Right ventricle myocardium superior (tissue), 1 donor: Measurements from ENCODE around the gene DDX1. TPM values are rescaled to one million over a fixed set of nuclear protein-coding genes. Genes with fewer than 3 reads are reported as not detected.

Experiments used
- ATAC-seq: fragments of 200-7000 bp; cut with Tn5 transposase; one replicate; pipeline ENCODE4 v1.9.1; 2020; ENCODE audit warnings: mild to moderate bottlenecking; ENCODE audit not compliant: poor library complexity
- DNase-seq: peaks from one replicate; pipeline ENCODE4 v3.0.0-alpha.2; 2020
- intact Hi-C: fragments of 100-400 bp; cut with DNase I; formaldehyde crosslinking; loops from one replicate; pipeline ENCODE4 v1.11.2; 2022
- total RNA-seq: library from RNA; stranded (reverse); fragmentation: NEBNext Ultra II Directional; extraction: Animal tissue kit (Norgen Biotek cat#: 25700); gene quantifications from one replicate; pipeline ENCODE4 v1.2.1, GENCODE V29; 2021
- donor health status: DM: no; HTN: yes; CAD: no; lungs with severe emphysema.

The DDX1 gene
- total RNA-seq, 1 donor from 2014 or later: 155 TPM

DNA sequence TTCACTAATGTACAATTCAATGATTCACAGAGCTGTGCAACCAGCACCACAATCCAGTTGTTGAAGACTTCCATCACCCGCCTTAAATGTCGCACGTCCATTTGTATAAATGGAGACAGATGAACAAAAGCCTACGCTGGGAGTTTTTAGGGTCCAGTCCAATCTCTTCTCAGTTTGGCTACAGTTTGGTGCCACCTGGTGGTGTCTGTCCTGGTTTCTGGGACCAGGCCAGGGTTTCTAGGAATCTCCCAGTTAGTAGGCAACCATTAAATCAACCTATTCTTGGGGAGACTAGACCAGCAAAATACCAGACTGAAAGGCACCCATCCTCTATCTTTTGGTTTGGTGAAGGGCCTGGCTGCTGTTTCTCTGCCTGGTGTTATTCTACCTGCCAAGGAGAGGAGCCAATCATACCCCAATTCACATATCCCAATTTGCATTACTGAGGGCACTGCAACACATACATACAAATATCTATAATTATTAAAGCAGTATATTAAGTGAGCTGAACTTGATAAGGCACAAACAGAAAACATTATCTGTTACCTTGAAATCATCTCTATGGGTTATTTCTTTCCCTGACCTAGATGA, 3.2 kb upstream of the DDX1 start:
- ATAC-seq (no peak), DNase-seq (no peak)
- intact Hi-C loops: no loop called here

DNA sequence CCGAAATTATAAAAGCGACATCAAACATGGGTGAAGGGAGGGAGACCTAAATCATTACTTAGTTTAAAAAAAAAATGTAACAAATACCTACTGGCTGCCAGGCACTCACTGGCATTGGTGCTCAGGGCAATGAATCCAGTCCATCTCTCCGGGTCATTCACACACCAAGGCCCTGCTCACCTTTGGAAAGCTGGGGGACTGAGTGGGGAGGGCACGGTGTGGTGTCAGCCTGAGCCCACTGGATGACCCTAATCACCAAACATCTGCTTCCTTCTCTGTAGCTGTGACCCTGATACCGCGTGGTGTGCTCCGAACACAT, 336 bp upstream of the DDX1 start:
- ATAC-seq: no peak
- intact Hi-C loops: no loop called here
- DNase-seq: no peak

DNA sequence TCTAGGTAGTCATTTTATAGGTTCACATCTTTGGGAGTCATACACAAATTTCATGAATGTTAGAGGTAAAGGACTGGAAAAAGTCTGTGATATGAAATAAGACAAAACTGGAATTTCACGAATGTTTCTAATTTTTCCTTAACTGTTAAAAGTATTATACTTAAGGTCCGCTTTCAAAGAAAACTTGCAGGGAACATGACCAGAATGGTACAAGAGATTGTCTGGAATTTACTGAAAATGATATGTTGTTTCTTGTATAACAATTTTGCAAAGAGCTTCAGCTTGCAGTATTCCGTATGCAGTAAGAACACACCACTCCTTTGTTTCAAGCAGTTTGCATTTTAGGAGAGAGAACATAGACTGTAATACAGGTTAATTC, 1.6 kb downstream of the DDX1 start:
- DNase-seq (no peak), ATAC-seq (no peak)
- intact Hi-C loops: no loop called here

DNA sequence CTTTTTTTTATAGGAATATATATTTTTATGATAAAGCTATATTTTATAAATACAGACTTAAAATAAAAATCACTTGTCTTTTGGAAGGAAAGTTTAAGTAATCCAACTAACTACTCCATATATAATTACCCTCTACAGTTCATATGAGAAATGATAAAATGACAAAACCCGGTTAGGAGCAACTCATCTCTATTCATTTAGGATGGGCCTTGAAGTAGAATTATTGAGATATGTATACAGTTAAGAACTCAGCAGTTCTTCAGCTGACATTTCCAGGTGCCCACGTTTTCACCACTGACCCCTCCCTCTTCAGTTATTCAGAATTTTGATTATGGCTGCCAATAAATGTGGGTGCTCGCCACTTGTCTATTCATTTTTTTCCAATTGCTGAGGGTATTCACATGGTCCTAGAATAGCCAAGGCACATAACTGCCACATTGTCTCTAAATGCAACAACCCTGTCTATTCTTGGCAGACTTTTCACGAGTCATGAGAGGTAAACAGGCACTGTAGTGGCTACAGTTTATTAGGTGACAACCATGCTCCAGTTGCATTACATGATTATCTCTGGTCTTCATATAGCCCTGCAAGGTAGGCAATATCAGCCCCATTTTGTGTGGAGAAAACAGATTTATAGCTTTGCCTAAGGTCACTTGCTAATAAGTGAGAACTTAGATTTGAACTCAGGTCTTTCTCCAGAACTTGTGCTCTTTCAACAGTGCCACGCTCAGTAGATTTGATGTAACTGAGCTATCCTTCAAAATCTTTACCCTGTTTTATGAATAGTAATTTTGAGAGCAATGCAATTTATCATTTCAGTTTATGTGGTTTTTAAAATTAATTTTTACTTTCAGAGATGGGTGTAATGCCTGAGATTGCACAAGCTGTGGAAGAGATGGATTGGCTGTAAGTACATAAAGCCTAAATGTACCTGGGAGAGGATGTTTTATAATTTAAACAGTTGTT, 2.9 kb downstream of the DDX1 start:
- DNase-seq: no peak
- peak; percentile 38 for ATAC-seq
- intact Hi-C loops: no loop called here

DNA sequence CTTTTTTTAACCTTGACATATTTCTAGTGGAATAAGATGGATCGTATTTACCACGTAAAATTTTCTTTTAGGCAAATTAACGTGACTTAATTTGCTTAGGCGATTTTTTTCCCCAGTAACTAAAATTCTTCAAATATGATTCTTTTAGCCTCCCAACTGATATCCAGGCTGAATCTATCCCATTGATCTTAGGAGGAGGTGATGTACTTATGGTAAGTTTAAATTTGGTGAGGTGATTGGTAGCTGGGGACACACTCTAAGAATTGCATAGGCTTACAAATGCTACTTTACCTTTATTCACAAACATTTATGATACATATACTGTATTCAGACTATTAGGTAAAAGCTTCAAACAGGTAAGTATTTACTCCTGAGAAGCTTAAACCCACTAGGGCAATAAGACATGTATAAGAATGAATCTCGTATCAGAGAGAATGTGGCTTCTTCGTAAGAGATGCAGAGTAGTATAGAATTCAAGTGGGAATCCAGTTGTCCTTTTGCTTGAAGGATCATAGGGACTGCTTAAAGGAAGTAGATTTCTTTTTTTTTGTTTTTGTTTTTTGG, 3.8 kb downstream of the DDX1 start:
- ATAC-seq (no peak), DNase-seq (no peak)
- intact Hi-C loops: no loop called here

DNA sequence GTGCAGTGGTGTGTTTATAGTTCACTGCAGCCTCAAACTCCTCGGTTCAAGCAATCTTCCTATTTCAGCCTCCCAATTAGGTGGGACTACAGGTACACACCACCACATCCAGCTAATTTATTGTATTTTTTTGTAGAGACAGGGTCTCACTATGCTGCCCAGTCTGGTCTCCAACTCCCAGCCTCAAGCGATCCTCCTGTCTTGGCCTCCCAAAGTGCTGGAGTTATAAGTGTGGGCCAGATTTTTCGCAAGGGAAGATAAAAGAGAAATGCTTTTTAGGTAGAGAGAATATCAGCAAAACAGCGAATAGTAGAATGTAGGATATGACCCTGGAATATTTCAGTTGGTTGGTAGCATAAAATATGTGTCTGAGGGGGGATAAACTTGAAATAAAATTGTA, 4.3 kb downstream of the DDX1 start:
- DNase-seq (no peak), ATAC-seq (no peak)
- intact Hi-C loops: no loop called here

DNA sequence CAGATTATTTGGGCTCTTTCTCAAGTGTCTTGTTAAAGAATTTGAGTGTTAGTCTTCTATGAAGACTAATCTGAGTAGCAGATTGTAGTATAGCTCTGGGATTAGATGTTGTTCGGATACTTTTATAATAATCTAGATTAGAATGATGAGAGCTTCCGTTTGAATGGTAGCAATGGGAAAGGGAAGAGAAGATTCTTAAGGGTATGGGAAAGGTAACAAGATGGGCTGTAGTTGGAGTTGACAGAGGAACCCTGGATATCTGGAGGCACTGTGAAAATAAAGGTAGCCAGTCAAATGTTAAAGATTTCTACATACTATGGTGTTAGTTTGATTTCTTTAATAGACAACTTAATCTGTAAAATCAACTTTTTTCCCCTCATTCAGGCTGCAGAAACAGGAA, 4.7 kb downstream of the DDX1 start:
- ATAC-seq: no peak
- no peak for DNase-seq
- intact Hi-C loops: no loop called here

DNA sequence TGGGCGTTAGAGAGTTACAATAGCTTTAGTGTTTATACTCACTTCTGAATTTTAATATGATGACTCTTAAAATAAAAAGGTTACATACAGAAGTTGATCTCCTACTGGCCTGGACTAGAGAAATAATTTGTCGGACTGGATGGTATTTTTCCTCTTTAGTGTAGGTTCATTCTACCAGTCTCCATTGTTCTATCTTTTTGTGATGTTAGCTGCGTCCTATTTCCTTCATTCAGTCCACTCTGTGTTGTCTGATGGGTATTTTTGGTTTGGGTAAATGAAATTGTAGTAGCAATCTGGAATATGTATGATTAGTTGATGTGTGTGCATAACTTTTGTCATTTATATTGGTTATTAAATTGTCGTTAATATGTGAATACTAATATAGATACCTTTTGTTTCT, 5.3 kb downstream of the DDX1 start:
- ATAC-seq: no peak
- intact Hi-C loops: no loop called here
- DNase-seq: no peak

DNA sequence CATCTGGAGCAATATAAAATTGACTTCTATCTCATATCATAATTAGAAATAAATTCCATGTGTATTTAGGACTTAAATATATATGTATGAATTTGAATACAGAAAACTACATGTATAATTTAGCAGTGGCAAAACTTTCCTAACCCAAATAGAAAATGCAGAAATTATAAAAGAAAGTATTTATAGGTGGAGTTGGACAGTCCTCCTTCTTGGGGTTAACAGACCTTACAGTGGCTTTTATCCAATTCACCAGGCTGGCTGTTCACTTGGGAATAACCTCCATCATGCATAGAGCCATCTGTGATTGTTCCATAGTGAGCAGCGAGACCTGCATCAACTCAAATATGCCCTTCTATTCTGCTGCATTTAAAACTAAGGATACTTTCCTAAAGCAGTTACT, 8.3 kb downstream of the DDX1 start:
- no peak for DNase-seq
- no peak for ATAC-seq
- intact Hi-C loops: loop anchor here (10.0 kb wide), 1 partner anchor 135 kb away; no protein-coding TSS in a partner anchor

DNA sequence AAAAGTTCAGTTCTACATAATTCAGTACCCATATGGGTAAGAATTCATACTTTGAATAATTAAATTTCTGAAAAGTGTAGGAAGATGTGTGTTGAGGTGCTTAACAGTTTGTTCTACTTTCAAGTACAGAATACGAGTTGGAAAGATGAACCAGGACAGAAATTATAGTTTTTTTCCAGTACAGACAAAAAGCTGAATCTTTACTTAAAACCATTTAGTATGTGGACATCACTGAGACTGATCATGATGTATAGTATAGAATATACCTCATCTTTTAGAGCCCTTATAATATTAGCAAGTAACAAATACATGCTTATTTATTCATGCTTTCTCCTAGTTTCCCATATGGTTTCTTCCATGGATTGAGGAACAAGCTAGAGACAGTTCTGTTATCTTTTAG, 10.0 kb downstream of the DDX1 start:
- ATAC-seq (no peak), DNase-seq (no peak)
- intact Hi-C loops: loop anchor here (10.0 kb wide), 1 partner anchor 137 kb away; no protein-coding TSS in a partner anchor

DNA sequence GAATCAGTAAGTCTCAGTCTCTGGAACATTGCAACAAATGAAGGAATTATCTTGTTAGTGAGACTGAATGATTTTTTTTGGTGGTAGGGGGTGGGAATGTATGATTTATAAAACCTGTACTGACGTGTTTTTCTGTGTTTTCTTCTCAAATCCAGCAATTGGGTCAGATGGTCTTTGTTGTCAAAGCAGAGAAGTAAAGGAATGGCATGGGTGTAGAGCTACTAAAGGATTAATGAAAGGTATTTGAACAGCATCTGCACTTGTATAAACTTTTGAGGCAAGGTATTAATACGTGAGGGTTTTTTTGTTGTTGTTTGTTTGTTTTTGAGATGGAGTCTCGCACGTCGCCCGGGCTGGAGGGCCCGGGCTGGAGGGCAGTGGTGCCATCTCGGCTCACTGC, 10.7 kb downstream of the DDX1 start:
- intact Hi-C loops: loop anchor here (10.0 kb wide), 1 partner anchor 138 kb away; no protein-coding TSS in a partner anchor
- ATAC-seq (no peak), DNase-seq (no peak)

DNA sequence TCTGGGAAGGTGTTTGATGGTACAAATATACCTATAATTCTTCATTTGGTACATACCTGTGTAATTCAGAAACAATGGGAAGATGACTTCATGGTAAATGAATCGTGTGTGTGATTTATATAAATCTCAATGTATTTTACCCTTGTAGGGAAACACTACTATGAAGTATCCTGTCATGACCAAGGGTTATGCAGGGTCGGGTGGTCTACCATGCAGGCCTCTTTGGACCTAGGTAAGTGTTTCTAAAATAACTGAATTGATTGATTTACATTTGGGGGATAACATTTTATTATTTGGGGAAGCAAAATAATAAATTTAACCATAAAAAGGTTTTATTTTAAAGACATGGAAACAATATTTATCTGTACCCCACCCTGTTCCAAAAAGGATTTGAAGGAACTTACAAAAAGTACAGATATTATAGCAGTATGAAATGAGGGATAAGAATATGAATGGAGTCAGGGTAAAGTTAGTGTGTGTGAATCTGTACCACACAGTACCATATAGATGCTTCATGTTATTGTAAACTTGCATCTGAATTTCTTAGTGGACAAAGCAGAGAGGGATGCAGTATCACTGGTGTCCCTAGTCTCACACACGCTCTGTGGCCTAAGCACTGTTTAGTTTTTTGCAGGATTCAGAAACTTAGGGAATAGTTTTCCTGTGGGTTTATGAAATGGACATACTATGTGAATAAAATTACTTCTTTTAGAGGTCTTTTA, 11.5 kb downstream of the DDX1 start:
- ATAC-seq: no peak
- intact Hi-C loops: loop anchor here (10.0 kb wide), 1 partner anchor 138 kb away; no protein-coding TSS in a partner anchor

DNA sequence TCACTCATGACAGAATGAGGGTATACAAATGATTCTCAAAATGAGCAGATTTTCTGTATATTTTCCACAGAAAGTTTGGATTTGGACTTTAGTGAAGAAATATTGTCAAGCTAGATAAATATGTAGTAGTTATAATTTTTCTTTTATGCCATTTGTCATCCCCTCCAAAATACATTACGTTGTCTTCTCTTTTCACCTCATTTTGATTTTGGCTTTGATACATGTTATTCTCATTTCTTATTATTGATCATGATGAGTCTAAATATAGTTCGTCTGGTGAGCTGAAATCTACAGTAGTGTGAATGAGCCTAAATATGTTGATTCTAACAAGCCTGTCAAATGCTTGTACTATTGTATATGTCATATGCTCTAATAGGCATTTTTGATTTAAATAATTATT, 12.3 kb downstream of the DDX1 start:
- intact Hi-C loops: loop anchor here (10.0 kb wide), 1 partner anchor 139 kb away; no protein-coding TSS in a partner anchor
- DNase-seq (no peak), ATAC-seq (no peak)

More for the DNA sequence above, 11.5 kb downstream of the DDX1 start:
- no peak for DNase-seq

DNA sequence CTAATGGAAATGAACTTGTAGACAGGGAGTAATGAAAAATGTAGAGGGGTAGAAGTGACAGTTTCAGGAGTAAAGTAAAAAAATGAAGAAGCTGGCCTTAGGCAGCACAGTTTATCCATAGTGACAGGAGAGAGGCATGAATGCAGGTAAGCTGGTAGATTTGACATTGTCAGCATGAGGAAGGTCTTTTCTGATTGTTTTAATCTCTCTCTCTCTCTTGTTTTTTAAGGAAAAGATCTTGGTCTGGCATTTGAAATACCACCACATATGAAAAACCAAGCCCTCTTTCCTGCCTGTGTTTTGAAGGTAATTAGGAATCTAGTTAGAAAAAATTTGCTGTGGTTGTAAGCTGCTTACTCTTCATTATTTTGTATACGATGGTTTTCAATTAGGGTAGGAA, 14.1 kb downstream of the DDX1 start:
- DNase-seq: no peak
- no peak for ATAC-seq
- intact Hi-C loops: loop anchor here (10.0 kb wide), 1 partner anchor 141 kb away; no protein-coding TSS in a partner anchor

DNA sequence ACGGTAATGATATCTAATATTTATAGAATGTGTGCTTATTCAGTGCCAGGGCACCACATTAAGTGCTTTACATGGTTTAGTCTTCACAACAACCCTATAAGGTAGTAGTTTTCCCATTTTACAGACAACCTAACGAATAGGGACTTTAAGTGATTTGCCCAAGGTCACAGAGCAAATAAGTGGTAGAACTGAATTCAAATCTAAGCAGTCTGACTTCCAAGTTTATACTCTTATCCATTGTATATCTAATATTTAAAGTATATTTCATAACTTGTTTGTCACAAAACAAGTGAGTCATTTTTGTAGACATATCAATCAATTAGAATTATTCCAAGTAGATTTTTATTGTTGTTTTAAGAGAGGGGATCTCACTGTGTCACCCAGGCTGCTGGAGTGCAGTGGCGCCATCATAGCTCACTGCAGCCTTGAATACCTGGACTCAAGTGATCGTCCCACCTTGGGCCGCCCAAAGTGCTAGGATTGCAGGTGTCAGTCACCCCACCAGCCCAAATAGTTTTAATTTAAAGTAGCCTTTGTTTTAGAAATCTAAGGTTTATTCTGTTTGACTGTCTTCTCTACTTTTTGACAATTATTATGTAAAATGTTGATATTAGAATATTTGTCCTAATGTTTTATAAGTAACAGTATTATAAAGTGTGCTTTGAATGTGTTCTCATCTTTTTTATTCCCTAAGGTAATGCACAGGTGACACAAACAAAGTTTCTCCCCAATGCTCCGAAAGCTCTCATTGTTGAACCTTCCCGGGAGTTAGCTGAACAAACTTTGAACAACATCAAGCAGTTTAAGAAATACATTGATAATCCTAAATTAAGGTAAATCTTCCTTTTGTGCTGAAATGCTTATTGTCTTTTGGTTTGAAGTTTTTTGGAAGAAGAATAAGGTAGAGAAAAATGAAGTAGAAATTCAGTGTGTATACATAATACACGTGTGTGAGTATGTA, 15.1 kb downstream of the DDX1 start:
- no peak for ATAC-seq
- intact Hi-C loops: loop anchor here (10.0 kb wide), 1 partner anchor 142 kb away; no protein-coding TSS in a partner anchor
- DNase-seq: no peak

DNA sequence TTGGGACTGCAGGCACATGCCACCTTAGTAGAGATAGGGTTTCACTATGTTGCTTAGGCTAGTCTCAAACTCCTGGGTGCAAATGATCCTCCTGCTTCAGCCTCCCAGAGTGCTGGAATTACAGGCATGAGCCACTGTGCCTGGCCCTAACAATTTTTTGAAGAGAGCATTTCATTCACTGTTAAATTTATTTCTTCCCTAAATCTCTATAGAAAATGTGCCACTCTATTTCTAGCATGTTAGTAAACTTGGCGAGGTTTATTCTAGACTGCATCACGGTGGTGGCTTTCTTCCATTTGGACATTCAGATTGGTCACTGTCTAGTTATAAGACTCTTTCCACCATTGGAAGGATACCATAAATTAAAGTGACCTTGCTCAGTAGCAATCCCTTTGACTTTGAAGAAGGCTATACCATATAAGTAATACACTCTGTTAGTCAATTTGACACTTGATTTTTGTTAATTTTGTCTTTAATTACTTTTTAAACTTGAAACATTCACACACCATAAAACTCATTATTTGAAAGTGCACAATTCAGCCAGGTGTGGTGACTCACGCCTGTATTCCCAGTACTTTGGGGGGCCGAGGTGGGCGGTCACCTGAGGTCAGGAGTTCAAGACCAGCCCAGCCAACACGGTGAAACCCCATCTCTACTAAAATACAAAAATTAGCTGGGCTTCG, 16.2 kb downstream of the DDX1 start:
- ATAC-seq (no peak), DNase-seq (no peak)
- intact Hi-C loops: loop anchor here (10.0 kb wide), 1 partner anchor 143 kb away; no protein-coding TSS in a partner anchor

DNA sequence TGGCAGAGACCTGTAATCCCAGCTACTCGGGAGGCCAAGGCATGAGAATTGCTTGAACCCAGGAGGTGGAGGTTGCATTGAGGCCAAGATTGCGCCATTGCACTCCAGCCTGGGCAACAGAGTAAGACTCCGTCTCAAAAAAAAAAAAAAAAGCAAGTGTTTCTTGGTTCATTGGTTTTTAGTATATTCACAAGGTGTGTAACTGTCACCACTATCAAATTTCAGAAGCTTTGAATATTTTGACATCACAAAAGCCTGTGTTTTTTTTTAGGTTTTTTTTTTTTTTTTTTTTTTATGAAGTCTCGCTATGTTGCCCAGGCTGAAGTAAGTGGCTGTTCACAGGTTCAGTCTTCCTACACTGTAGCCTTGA, 16.7 kb downstream of the DDX1 start:
- ATAC-seq (no peak), DNase-seq (no peak)
- intact Hi-C loops: loop anchor here (10.0 kb wide), 1 partner anchor 144 kb away; no protein-coding TSS in a partner anchor
